ENCODE data around the gene C13orf46. TPM values are rescaled to one million over a fixed set of nuclear protein-coding genes. Genes with fewer than 3 reads are reported as not detected.

The C13orf46 gene
- total RNA-seq, 4 donors from 2014 or later: not detected

DNA sequence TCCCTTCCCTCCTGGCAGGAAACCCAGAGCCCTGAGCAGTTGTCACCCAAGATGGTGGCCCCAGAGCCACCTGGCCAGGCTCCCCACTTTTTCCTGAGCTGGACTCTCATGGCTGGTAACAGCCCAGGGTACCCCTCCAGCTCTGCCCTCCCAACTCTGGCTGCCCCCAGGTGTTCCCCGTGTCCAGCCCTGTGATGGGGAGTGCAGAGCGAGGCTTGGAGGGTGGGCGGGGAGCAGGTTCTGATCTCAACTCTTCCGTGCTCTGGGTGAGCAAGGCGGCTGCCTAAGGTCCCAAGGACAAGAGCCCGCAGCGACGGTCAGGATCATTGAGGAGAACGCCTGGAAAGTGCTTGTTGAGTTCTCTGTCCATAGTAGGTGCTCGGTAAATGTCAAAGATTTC lies 55.3 kb downstream of the C13orf46 start:
- 92% methylated on average over 8 of the region's 10 CpGs; no CpG with 5 or more reads in 1 of the 2 donors for WGBS, 2 donors
- H3K27ac ChIP-seq: no peak overlapping the region
- H3K4me3 ChIP-seq: no peak overlapping the region
- TF ChIP-seq, protein P1, sequence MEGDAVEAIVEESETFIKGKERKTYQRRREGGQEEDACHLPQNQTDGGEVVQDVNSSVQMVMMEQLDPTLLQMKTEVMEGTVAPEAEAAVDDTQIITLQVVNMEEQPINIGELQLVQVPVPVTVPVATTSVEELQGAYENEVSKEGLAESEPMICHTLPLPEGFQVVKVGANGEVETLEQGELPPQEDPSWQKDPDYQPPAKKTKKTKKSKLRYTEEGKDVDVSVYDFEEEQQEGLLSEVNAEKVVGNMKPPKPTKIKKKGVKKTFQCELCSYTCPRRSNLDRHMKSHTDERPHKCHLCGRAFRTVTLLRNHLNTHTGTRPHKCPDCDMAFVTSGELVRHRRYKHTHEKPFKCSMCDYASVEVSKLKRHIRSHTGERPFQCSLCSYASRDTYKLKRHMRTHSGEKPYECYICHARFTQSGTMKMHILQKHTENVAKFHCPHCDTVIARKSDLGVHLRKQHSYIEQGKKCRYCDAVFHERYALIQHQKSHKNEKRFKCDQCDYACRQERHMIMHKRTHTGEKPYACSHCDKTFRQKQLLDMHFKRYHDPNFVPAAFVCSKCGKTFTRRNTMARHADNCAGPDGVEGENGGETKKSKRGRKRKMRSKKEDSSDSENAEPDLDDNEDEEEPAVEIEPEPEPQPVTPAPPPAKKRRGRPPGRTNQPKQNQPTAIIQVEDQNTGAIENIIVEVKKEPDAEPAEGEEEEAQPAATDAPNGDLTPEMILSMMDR (IDR thresholded peaks at IDR 0.05): no peak
- TF ChIP-seq POLR2A (IDR thresholded peaks at IDR 0.05): no peak
- DNase-seq: no peak
- no peaks in the 10 kb centered on the region for H3K36me3 ChIP-seq
- intact Hi-C loops (cut with DNase I): no loop called here
- H3K9me3 ChIP-seq: peaks cover 0 to 10% (median 0%) of the 10 kb centered on the region in 3 donors
- no peaks in the 10 kb centered on the region for H3K4me1 ChIP-seq
- H3K27me3 ChIP-seq: peaks cover 0 to 45% (median 2%) of the 10 kb centered on the region in 4 donors

- H3K9me3 ChIP-seq: peaks cover 0 to 10% (median 0%) of the 10 kb centered on the region in 3 donors
- no peak for TF ChIP-seq POLR2A (IDR thresholded peaks at IDR 0.05)
- TF ChIP-seq, protein P1 (IDR thresholded peaks at IDR 0.05): no peak
- H3K27me3 ChIP-seq: peaks cover 0 to 52% (median 2%) of the 10 kb centered on the region in 4 donors
- DNase-seq: no peak
- intact Hi-C loops (cut with DNase I): no loop called here
- H3K4me3 ChIP-seq: no peak overlapping the region
- 73% methylated on average over 12 of the region's 29 CpGs; no CpG with 5 or more reads in 1 of the 2 donors for WGBS, 2 donors
- no peak overlapping the region for H3K27ac ChIP-seq
- H3K4me1 ChIP-seq: no peaks in the 10 kb centered on the region
- no peaks in the 10 kb centered on the region for H3K36me3 ChIP-seq
These were observed 56.1 kb downstream of the C13orf46 start for GRCh38 chr13:113917594-113918371.

- intact Hi-C loops (cut with DNase I): no loop called here
- DNase-seq: no peak
These were observed 56.8 kb downstream of the C13orf46 start for GRCh38 chr13:113917096-113917495.

GRCh38 chr13:113916330-113916815 lies 57.5 kb downstream of the C13orf46 start:
- Histone ChIP-seq H3K4me1 (no peaks in the 10 kb centered on the region), H3K36me3 (no peaks in the 10 kb centered on the region), H3K27ac (peak overlapping the region in 1 of 4 donors; percentile 74), H3K4me3 (no peak overlapping the region), H3K27me3 (peaks cover 0 to 59% (median 2%) of the 10 kb centered on the region in 4 donors), H3K9me3 (peaks cover 0 to 2% (median 0%) of the 10 kb centered on the region in 3 donors)
- no peak for TF ChIP-seq POLR2A (IDR thresholded peaks at IDR 0.05)
- TF ChIP-seq, protein P1 (IDR thresholded peaks at IDR 0.05): no peak
- 53 to 64% methylated on average over 2 of the region's 2 CpGs for WGBS, 2 donors
- intact Hi-C loops (cut with DNase I): no loop called here
- DNase-seq: no peak

More at GRCh38 chr13:113917096-113917495, 56.8 kb downstream of the C13orf46 start:
- TF ChIP-seq POLR2A (IDR thresholded peaks at IDR 0.05): no peak
- TF ChIP-seq, protein P1 (IDR thresholded peaks at IDR 0.05): no peak
- no peak overlapping the region for H3K4me3 ChIP-seq
- WGBS, 2 donors: 89 to 92% methylated on average over 10 of the region's 14 CpGs
- H3K36me3 ChIP-seq: no peaks in the 10 kb centered on the region
- no peaks in the 10 kb centered on the region for H3K4me1 ChIP-seq
- H3K9me3 ChIP-seq: peaks cover 0 to 9% (median 0%) of the 10 kb centered on the region in 3 donors
- peaks cover 0 to 58% (median 2%) of the 10 kb centered on the region in 4 donors for H3K27me3 ChIP-seq
- no peak overlapping the region for H3K27ac ChIP-seq

DNA sequence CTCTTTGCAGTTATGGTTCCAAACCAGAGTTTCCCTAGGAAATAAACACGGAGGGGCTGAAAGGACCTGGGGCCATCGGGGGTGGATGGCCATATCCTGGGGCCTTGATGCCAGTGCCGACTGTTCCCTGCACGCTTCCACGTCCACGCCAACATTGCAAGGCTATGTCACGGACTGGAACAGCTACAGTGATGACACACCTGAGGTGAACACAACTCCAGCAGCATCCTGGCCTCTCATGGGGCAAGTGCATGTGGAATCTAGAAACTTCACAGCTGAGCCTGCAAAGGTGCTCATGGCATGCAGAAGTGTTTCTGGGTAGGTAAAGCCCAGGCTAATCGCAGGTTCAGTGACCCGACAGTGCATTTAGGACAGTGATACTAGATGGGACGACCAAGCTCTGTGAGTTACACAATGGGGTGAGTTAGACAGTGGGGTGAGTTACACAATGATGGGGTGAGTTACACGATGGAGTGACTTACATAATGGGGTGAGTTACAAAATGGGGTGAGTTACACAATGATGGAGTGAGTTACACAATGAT lies 58.0 kb downstream of the C13orf46 start:
- no peak overlapping the region for H3K4me3 ChIP-seq
- no peak for TF ChIP-seq POLR2A (IDR thresholded peaks at IDR 0.05)
- TF ChIP-seq, protein P1 (IDR thresholded peaks at IDR 0.05): no peak
- H3K4me1 ChIP-seq: no peaks in the 10 kb centered on the region
- H3K36me3 ChIP-seq: no peaks in the 10 kb centered on the region
- H3K27ac ChIP-seq: peak overlapping the region in 1 of 4 donors; percentile 74
- DNase-seq: no peak
- H3K9me3 ChIP-seq: no peaks in the 10 kb centered on the region
- WGBS, 2 donors: 68 to 71% methylated on average over 5 to 8 of the region's 11 CpGs
- intact Hi-C loops (cut with DNase I): no loop called here
- H3K27me3 ChIP-seq: peaks cover 0 to 59% (median 2%) of the 10 kb centered on the region in 4 donors

All from esophagus squamous epithelium (tissue), 5 donors.